ENCODE results near the gene ACAP3.
A peak's percentile ranks its signal among the peaks of the same experiment; 100 is the strongest.

GRCh38 chr1:1290238-1290731, 17.4 kb downstream of the ACAP3 start:
- TF ChIP-seq TCF3 (IDR thresholded peaks at IDR 0.05; ENCODE audit: borderline replicate concordance, insufficient read depth, low read depth, low read length) = no peak
- peak; percentile 59 to 78 (median 68) for TF ChIP-seq CTCF (IDR thresholded peaks at IDR 0.05 in 2 of 3, conservative IDR thresholded peaks at IDR 0.05 in 1 of 3; ENCODE audit: control insufficient read depth in 2 of 3, extremely low read depth in 1 of 3, insufficient read depth in 1 of 3, low read depth in 3 of 3, low read length in 3 of 3)
- TF ChIP-seq RAD21 (IDR thresholded peaks at IDR 0.05; ENCODE audit: insufficient read depth, low read depth, low read length) = peak; percentile 38; the same call in 1 of the 2 replicates
- TF ChIP-seq PBX3 (IDR thresholded peaks at IDR 0.05; ENCODE audit: insufficient replicate concordance, low read depth, low read length) = no peak
- TF ChIP-seq POLR2AphosphoS5 (IDR thresholded peaks at IDR 0.05; ENCODE audit: low read length) = no peak
- no peak for TF ChIP-seq NRF1 (conservative IDR thresholded peaks at IDR 0.05; ENCODE audit: low read depth, low read length)
